Activated CD8-positive, alpha-beta T cell treated with anti-CD3 and anti-CD28 coated beads for 36 hours (primary cell): ENCODE measurements around the gene UCMA. TPM values are rescaled to one million over a fixed set of nuclear protein-coding genes. Genes with fewer than 3 reads are reported as not detected.
"Not testable (repeated sequence)": the region's sequence is repeated elsewhere in the genome, so short reads cannot be mapped to it uniquely, and the experiment has no call there.

Experiments
- ATAC-seq: fragments of 200-7000 bp; cut with Tn5 transposase; one replicate; pipeline ENCODE4 v1.10.0; 2021; ENCODE audit warnings: mild to moderate bottlenecking, moderate library complexity
- CTCF ChIA-PET: fragments of 350-600 bp; sonication (Branson Sonifier 250); formaldehyde crosslinking; loops from one replicate; lab custom pipeline; 2021; ENCODE audit warnings: antibody characterized with exemption; lab: Charles Lee
- POLR2A ChIA-PET: fragments of 350-600 bp; sonication (Branson Sonifier 250); formaldehyde crosslinking; loops from one replicate; lab custom pipeline; 2021; ENCODE audit warnings: antibody characterized with exemption; lab: Charles Lee
- DNase-seq: peaks from one replicate; pipeline ENCODE4 v3.0.0-alpha.2; 2020
- H3K27ac Mint-ChIP-seq: one replicate; pipeline ENCODE4 v1.8.0; 2021; ENCODE audit warnings: mild to moderate bottlenecking, mixed read lengths
- H3K27me3 Mint-ChIP-seq: one replicate; pipeline ENCODE4 v1.8.0; 2021; ENCODE audit warnings: mixed read lengths
- H3K36me3 Mint-ChIP-seq: one replicate; pipeline ENCODE4 v1.8.0; 2021; ENCODE audit warnings: low read depth, mixed read lengths
- H3K4me1 Mint-ChIP-seq: one replicate; pipeline ENCODE4 v1.8.0; 2021; ENCODE audit warnings: low read depth, mixed read lengths
- H3K4me3 Mint-ChIP-seq: one replicate; pipeline ENCODE4 v1.8.0; 2021; ENCODE audit warnings: mild to moderate bottlenecking, moderate library complexity, mixed read lengths
- H3K9me3 Mint-ChIP-seq: one replicate; pipeline ENCODE4 v1.8.0; 2021; ENCODE audit warnings: mixed read lengths
- CTCF ChIP-seq: fragments of 200-600 bp; IDR thresholded peaks from one replicate; pipeline ENCODE4 v1.8.0; 2022; ENCODE audit warnings: antibody characterized with exemption, mild to moderate bottlenecking
- intact Hi-C: fragments of 100-400 bp; cut with micrococcal nuclease; formaldehyde crosslinking; loops from one replicate; pipeline ENCODE4 v1.10.0; 2022
- total RNA-seq, 2 experiments: library from RNA; stranded (reverse); gene quantifications; one replicate each; pipeline ENCODE4 v1.2.3, GENCODE V29; 2021

UCMA gene
- total RNA-seq, 2 experiments from 2014 or later: not detected

DNA sequence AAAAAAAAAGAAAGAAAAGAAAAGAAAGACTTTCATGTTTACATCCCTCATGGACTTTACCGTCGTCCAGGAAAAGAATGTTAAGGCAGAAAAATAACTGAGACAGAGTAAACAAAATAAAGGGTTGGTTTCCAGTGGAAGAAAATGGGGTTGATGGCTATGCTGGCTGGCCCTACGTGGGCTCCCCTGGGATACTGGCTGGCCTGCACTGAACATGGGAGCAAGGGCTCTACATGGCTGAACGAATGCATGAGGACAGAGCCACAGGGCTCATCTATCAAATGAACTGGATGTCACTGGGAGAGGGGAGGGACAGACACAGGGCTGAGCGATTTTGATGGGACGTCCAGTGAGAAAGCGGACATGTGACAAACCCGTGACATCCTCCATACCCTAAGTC, 2.5 kb upstream of the UCMA start:
- ChIA-PET POLR2A (interaction anchor here (0.6 kb wide), 1 partner anchor 1100 kb away, joined by 3 read pairs; no protein-coding TSS in a partner anchor), CTCF (no interaction called here)
- H3K27ac Mint-ChIP-seq: no peak overlapping the region
- intact Hi-C loops: no loop called here
- H3K4me3 Mint-ChIP-seq: no peak overlapping the region
- TF ChIP-seq CTCF: no peak
- no peaks in the 10 kb centered on the region for H3K27me3 Mint-ChIP-seq
- H3K36me3 Mint-ChIP-seq: no peaks in the 10 kb centered on the region
- ATAC-seq (no peak), DNase-seq (no peak)
- no peaks in the 10 kb centered on the region for H3K4me1 Mint-ChIP-seq
- no peaks in the 10 kb centered on the region for H3K9me3 Mint-ChIP-seq

DNA sequence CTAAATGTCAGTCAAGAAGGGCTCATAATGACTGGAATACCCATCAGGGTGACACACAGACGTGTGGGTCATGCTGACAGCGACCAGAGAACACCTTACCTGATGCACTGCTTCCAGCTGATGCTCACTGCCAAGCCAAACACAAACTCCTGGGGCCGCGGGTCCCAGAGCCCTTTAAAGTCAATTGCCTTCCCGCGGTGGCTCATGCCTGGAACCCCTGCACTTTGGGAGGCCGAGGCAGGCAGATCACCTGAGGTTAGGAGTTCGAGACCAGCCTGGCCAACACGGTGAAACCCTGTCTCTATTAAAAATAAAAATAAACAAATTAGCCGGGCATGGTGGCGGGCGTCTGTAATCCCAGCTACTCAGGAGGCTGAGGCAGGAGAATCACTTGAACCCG, 562 bp upstream of the UCMA start:
- H3K27ac Mint-ChIP-seq, H3K4me1 Mint-ChIP-seq, H3K36me3 Mint-ChIP-seq, DNase-seq, H3K27me3 Mint-ChIP-seq, CTCF ChIA-PET, POLR2A ChIA-PET, intact Hi-C loops, H3K4me3 Mint-ChIP-seq, H3K9me3 Mint-ChIP-seq, ATAC-seq: not testable (repeated sequence)

DNA sequence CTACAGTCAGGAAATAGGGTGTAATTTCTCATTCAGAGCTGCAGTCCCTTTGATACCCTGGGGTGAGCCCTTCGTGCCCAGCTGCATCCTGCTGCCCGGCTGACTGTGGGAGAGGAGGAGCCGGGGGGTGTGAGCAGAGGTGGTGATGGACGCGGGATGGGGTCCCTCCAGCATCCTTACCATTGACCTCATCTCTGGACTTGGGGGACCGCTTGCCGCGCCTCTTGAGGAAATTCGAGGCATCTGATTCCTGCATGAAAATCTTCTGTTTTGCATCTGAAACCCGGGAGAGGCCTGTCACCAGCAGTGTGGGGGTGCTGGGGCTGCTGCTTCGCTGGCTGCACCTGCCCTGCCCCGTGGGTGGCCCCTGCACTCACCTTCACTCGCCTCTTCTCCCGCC, 816 bp downstream of the UCMA start:
- intact Hi-C loops: no loop called here
- ChIA-PET CTCF (no interaction called here), POLR2A (no interaction called here)
- Mint-ChIP-seq H3K4me3 (no peak overlapping the region), H3K27me3 (no peaks in the 10 kb centered on the region), H3K27ac (no peak overlapping the region), H3K36me3 (no peaks in the 10 kb centered on the region), H3K9me3 (no peaks in the 10 kb centered on the region), H3K4me1 (no peaks in the 10 kb centered on the region)
- DNase-seq (no peak), ATAC-seq (no peak)
- TF ChIP-seq CTCF: no peak

GRCh38 chr10:13231808-13232207, 2.4 kb downstream of the UCMA start:
- no peak for ATAC-seq
- Mint-ChIP-seq H3K4me3 (no peak overlapping the region), H3K36me3 (no peaks in the 10 kb centered on the region), H3K4me1 (no peaks in the 10 kb centered on the region), H3K27ac (no peak overlapping the region), H3K27me3 (no peaks in the 10 kb centered on the region), H3K9me3 (no peaks in the 10 kb centered on the region)
- intact Hi-C loops: no loop called here
- TF ChIP-seq CTCF: no peak
- ChIA-PET CTCF (no interaction called here), POLR2A (no interaction called here)
- no peak for DNase-seq

GRCh38 chr10:13231190-13231589, 3.0 kb downstream of the UCMA start:
- H3K9me3 Mint-ChIP-seq: no peaks in the 10 kb centered on the region
- H3K4me3 Mint-ChIP-seq: no peak overlapping the region
- ChIA-PET CTCF (no interaction called here), POLR2A (no interaction called here)
- no peaks in the 10 kb centered on the region for H3K4me1 Mint-ChIP-seq
- H3K36me3 Mint-ChIP-seq: no peaks in the 10 kb centered on the region
- DNase-seq: no peak
- H3K27ac Mint-ChIP-seq: no peak overlapping the region
- intact Hi-C loops: no loop called here
- ATAC-seq: no peak
- no peak for TF ChIP-seq CTCF
- H3K27me3 Mint-ChIP-seq: no peaks in the 10 kb centered on the region

DNA sequence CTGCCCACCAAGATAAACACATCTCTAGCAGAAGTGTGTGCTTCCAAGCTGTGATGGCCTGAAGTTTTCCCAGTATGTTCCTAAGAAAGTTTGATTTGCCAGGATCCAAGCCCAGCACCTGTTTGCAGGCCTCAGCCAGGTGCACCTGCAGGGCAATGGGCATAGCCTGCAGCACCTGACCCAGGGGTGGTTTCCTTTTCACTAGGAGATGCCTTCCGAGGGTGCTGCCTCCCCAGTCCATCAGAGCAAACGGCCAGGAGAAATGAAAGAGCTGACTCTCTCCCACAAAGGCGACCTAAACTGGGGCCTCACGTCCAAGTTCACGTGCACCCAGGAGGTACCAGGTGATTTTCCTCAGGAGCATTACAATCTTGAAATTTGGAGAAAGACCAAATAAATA, 7.1 kb downstream of the UCMA start:
- intact Hi-C loops: no loop called here
- TF ChIP-seq CTCF: no peak
- POLR2A ChIA-PET: interaction anchor here (1.2 kb wide), 1 partner anchor 17 kb away, joined by 3 read pairs; no protein-coding TSS in a partner anchor
- Mint-ChIP-seq H3K9me3 (no peaks in the 10 kb centered on the region), H3K4me3 (no peak overlapping the region), H3K27ac (no peak overlapping the region), H3K27me3 (no peaks in the 10 kb centered on the region), H3K36me3 (no peaks in the 10 kb centered on the region), H3K4me1 (no peaks in the 10 kb centered on the region)
- no peak for DNase-seq
- ATAC-seq: no peak
- CTCF ChIA-PET: no interaction called here
